HG02759 (cell line): ENCODE data around the gene TLE5.
A peak's percentile ranks its signal among the peaks of the same experiment; 100 is the strongest.
"Not testable (repeated sequence)": the region's sequence is repeated elsewhere in the genome, so short reads cannot be mapped to it uniquely, and the experiment has no call there.

Experiments used
- ATAC-seq: cut with Tn5 transposase; IDR thresholded peaks from one replicate; pipeline ENCODE4 v1.9.1; 2021; ENCODE audit warnings: mild to moderate bottlenecking, moderate library complexity; ENCODE audit not compliant: unreplicated experiment

The TLE5 gene

DNA sequence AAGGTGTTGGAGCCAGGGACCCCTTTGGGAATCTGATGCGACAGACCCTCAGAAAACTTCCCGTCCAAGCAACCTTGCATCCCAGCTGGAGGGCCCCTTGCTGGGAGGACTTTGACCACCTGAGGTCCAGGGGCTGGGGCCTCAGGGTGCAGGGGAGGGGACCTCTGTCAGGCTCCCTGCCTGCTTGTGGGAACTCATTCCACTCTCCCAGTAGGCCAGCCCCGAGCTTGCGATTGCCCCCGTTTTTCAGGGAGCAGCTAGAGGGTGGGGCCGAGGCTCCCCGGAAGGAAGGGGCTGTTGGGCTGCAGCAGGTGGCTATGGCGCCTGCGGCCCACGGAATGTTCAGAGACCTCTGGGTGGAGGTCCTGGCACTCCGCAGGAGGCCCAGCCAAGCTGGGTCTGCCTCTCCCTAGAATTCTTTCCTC is 34.6 kb upstream of the TLE5 start:
- ATAC-seq = no peak

GRCh38 chr19:3096267-3096901 is 34.1 kb upstream of the TLE5 start:
- no peak for ATAC-seq

DNA sequence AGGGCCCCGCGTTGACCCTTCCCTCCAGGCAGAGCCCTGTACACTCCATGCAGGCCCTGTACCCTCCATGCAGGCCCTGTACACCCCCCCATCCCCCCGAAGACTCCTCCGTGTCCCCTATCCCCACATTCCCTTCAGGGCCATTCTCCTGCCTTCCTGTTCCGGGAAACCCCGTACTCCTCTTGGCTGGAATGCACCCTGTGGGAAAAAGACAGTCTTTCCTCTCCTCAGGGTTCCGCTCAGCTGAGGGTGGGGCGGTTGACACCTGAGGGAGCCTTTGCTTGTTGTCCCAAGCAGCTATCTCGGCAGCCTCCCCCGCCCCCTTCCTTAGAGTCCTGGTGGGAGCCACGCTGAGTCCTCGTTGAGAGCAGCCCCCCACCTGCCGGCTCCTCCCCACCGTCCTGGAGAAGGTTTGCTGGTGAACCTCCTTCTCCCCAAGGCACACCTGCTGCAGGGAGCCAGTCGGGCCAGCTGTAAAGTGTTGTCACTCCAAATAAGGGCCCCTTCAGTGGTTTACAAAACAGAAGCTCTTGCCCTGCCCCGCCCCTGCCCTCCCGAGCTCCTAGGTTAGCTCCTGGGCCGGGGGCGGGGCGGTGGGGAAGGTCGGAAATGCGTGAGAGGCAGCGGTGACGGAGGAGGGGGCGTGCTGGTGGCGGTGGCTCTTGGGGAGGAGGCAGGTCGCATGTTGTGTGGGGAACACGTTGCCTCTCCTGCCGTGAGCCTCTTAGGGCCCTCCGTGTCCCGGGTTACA is 33.3 kb upstream of the TLE5 start:
- ATAC-seq = no peak

- ATAC-seq = peak; percentile 25
Observed at GRCh38 chr19:3094601-3095440, 32.5 kb upstream of the TLE5 start.

GRCh38 chr19:3089299-3089855 is 27.1 kb upstream of the TLE5 start:
- ATAC-seq = not testable (repeated sequence)

DNA sequence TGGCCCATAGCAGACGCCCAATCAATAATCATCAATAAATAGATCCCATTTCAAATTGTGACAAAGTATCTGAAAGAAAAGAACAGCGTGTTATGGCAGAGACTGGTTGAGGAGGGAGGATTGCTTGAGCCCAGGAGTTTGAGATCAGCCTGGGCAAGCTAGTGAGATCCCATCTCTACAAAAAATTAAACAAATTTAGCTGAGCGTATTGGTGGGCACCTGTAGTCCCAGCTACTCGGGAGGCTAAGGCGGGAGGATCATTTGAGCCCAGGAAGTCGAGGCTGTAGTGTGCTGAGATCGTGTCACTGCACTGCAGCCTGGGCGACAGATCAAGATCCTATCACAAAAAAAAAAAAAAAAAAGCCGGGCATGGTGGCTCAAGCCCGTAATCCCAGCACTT is 25.5 kb upstream of the TLE5 start:
- ATAC-seq = no peak

DNA sequence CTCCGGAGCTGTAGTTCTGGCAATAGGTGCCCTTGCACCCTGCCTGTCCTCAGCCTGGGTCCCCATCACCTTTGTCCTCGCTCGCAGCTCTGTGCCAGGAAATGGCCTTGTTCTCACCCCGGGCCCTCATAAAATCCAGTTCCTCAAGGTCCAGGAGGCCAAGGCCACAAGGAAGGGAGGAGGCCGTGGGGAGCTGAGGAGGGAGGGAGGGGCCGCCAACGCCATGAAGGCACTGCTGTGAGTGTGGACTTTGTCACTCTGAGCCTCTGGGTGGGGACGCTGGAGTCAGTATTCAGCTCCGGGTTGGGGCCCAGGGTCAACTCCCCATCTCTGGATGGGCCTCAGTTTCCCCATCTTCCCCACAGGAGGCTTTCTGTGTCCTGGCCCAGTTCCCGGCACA is 22.6 kb upstream of the TLE5 start:
- no peak for ATAC-seq

GRCh38 chr19:3083964-3084363 is 21.7 kb upstream of the TLE5 start:
- no peak for ATAC-seq

GRCh38 chr19:3082331-3082730 is 20.0 kb upstream of the TLE5 start:
- ATAC-seq = no peak

- ATAC-seq = no peak
Observed at GRCh38 chr19:3080286-3080685, 18.0 kb upstream of the TLE5 start.

- no peak for ATAC-seq
Observed at GRCh38 chr19:3079578-3079977, 17.3 kb upstream of the TLE5 start.

- ATAC-seq = no peak
Observed at GRCh38 chr19:3075605-3076431, 13.5 kb upstream of the TLE5 start.

- ATAC-seq = no peak
Observed at GRCh38 chr19:3073931-3074595, 11.8 kb upstream of the TLE5 start.

DNA sequence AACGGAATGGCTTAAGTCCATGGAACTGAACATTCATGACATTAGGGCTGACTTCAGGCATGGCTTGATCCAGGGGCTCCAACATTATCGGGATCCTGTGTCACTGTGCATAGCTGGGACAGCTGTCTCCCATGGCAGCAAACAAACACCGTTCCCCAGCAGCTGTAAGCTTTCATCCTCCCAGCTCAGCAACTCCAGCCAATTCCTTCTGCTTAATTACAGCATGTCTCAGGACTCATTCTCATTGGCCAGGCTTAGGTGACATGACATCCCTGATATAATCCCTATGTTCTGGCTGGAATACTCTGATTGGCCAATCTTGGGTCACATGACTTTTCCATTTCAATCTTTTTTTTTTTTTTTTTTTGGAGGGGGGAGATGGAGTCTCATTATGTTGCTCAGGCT is 10.9 kb upstream of the TLE5 start:
- ATAC-seq = no peak

- no peak for ATAC-seq
Observed at GRCh38 chr19:3071768-3072167, 9.5 kb upstream of the TLE5 start.

- no peak for ATAC-seq
Observed at GRCh38 chr19:3068071-3068470, 5.8 kb upstream of the TLE5 start.

DNA sequence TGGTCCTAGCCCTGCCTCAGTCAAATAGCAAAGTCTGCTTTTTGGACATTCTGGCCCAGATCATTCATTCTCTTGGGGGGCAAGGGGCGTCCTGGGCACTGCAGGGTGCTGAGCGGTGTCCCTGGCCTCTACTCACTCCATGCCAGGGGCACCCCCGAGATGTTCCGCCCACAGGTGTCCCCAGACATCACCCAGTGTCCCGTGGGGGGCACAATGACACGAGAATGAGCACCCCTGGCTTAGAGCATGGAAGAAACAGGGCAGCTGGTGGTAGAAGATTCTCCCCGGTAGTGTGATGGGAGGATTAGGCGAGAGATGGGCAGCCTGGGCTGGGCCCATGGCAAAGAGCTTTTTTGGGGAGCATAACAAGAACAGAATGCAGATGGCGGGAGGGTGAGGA is 5.3 kb upstream of the TLE5 start:
- no peak for ATAC-seq

DNA sequence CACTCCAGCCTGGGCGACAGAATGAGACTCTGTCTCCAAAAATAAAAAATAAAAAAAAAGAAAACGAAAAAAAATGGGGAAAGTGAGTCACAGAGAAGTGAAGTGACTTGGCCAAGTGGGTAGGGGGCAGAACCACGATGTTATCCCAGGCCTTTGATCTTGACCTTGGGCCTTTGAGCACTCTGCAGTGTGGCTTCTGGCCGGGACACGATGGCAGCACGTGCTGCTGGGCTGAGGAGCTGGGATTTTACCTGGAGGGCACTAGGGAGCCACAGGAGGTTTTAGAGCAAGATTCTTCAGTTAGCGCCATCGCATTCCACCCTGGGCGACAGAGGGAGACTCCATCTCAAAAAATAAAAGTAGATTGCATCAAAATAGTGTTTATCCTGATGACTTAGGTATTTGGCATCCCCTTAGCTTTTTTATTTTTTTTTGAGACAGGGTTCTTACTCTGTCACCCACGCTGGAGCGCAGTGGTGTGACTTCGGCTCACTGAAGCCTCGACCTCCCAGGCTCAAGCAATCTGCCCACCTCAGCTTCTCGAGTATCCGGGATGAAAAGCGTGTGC is 4.3 kb upstream of the TLE5 start:
- no peak for ATAC-seq

DNA sequence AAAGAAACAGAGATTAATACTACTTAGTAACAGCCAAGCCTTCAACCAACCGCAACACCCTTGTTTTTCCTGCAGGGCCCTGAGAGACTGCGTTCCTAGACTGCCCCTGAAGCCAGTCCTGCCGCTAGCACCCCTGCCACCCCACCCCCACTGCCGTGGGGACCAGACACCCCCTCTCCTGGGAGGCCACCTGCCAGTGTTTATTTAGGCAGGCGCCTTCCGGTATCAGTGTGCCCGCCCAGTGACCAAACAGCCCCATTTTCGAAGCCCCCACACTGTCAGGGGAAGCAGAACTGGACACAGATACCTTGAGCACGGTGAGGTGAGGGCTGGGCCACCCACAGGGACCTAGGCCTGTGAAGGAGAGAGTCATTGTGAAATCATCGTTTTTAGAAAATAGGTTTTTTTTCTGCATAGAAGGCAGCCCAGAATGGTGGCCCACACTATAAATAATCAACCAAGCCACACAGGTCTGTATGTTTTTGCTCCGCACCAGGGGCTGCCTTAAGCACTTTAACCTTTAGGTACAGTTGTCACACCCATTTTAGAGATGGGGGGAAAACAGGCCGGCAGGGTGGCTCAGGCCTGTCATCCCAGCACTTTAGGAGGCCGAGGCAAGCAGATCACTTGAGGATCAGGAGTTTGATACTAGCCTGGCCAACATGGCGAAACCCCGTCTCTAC is 3.5 kb upstream of the TLE5 start:
- ATAC-seq = peak; percentile 63
